GM12864 (cell line): ENCODE measurements around the gene CXCL6.

Source experiments
- DNase-seq: peaks from one replicate; pipeline ENCODE4 v3.0.0-alpha.2; 2011; ENCODE audit warnings: low read depth
- H3K4me3 ChIP-seq: 2 replicates; pipeline ENCODE4 v1.5.1; 2011; ENCODE audit warnings: mild to moderate bottlenecking, low read depth, low read length, control low read depth
- TF ChIP-seq, protein P1 (sequence below): IDR thresholded peaks from 2 replicates; pipeline ENCODE4 v1.5.1; 2011; ENCODE audit warnings: low read depth, mild to moderate bottlenecking, moderate library complexity, low read length, control low read depth, inconsistent platforms; ENCODE audit errors: missing control alignments

CXCL6 gene

GRCh38 chr4:73856518-73856917, 20.0 kb downstream of the CXCL6 start:
- DNase-seq = no peak
- TF ChIP-seq, protein P1, sequence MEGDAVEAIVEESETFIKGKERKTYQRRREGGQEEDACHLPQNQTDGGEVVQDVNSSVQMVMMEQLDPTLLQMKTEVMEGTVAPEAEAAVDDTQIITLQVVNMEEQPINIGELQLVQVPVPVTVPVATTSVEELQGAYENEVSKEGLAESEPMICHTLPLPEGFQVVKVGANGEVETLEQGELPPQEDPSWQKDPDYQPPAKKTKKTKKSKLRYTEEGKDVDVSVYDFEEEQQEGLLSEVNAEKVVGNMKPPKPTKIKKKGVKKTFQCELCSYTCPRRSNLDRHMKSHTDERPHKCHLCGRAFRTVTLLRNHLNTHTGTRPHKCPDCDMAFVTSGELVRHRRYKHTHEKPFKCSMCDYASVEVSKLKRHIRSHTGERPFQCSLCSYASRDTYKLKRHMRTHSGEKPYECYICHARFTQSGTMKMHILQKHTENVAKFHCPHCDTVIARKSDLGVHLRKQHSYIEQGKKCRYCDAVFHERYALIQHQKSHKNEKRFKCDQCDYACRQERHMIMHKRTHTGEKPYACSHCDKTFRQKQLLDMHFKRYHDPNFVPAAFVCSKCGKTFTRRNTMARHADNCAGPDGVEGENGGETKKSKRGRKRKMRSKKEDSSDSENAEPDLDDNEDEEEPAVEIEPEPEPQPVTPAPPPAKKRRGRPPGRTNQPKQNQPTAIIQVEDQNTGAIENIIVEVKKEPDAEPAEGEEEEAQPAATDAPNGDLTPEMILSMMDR = no peak
- H3K4me3 ChIP-seq = no peak overlapping the region

- no peak overlapping the region for H3K4me3 ChIP-seq
- TF ChIP-seq, protein P1 = no peak
- no peak for DNase-seq
Observed at GRCh38 chr4:73859614-73860088, 23.2 kb downstream of the CXCL6 start.

- DNase-seq = no peak
- TF ChIP-seq, protein P1 = no peak
- H3K4me3 ChIP-seq = no peak overlapping the region
Observed at GRCh38 chr4:73860181-73860580, 23.7 kb downstream of the CXCL6 start.

DNA sequence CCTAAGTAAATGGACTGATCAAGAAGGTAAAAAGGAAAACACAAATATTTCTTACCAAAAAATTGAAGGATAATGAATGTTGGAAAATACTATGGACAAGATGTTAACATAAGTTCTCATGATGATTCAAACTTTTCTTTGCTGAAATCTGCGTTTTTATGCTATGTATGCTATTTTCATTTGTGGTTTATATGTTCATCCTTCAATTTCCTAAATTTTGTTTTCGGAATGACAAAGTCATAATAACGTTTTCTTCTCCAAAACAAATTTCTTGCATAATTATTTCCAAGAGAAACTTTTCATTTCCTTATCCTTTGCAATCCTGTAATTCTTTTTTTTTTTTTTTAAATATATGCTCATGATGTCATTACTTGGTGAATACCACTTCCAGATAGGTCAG, 24.4 kb downstream of the CXCL6 start:
- no peak for DNase-seq
- TF ChIP-seq, protein P1 = no peak
- H3K4me3 ChIP-seq = no peak overlapping the region

DNA sequence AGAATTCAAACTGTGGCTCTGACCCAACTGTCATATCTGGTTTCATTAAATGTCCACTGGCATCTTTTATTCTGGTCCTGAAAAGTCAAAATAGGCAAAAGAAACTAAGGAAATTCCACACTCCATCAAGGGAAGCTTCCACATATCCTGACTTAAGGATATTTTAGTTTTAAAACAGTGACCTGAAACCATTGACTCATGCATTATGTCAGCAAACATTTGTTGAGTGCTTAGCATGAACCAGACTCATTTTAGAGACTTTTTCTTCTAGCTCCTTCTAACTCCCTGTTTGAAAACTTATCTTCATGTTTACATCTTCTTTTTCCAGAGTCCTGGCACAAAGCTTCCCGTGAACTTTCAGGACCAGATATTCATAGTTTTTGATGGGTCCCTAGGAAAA, 25.8 kb downstream of the CXCL6 start:
- no peak for DNase-seq
- no peak overlapping the region for H3K4me3 ChIP-seq
- TF ChIP-seq, protein P1 = no peak

GRCh38 chr4:73864365-73864764, 27.9 kb downstream of the CXCL6 start:
- DNase-seq = no peak
- TF ChIP-seq, protein P1 = peak; percentile 58
- H3K4me3 ChIP-seq = no peak overlapping the region

DNA sequence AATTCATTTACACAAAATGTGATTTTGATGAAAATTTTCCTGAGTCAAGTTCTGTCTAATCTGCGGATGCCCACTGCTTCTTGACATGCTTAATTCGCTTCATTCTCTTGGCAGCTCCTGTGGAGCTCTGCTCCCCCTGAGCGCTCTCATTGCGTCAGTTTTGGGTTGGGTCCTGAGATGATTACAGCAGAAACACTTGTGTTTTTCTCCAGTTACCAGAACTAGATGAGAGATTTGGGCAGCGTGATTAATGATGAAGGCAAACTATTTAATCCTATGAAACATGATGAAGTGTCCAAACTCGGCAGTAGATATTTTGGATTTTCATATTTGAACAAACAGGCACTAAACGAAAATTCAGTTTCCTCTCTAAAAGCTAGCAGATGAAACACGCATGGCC, 28.5 kb downstream of the CXCL6 start:
- no peak for DNase-seq
- no peak overlapping the region for H3K4me3 ChIP-seq
- TF ChIP-seq, protein P1 = no peak
